HG03045 (cell line): ENCODE data around the gene EHBP1.
"Not testable (repeated sequence)": the region's sequence is repeated elsewhere in the genome, so short reads cannot be mapped to it uniquely, and the experiment has no call there.

Source experiments
- ATAC-seq: cut with Tn5 transposase; IDR thresholded peaks from one replicate; pipeline ENCODE4 v1.9.1; 2021; ENCODE audit warnings: mild to moderate bottlenecking, moderate library complexity; ENCODE audit not compliant: unreplicated experiment

Gene EHBP1

DNA sequence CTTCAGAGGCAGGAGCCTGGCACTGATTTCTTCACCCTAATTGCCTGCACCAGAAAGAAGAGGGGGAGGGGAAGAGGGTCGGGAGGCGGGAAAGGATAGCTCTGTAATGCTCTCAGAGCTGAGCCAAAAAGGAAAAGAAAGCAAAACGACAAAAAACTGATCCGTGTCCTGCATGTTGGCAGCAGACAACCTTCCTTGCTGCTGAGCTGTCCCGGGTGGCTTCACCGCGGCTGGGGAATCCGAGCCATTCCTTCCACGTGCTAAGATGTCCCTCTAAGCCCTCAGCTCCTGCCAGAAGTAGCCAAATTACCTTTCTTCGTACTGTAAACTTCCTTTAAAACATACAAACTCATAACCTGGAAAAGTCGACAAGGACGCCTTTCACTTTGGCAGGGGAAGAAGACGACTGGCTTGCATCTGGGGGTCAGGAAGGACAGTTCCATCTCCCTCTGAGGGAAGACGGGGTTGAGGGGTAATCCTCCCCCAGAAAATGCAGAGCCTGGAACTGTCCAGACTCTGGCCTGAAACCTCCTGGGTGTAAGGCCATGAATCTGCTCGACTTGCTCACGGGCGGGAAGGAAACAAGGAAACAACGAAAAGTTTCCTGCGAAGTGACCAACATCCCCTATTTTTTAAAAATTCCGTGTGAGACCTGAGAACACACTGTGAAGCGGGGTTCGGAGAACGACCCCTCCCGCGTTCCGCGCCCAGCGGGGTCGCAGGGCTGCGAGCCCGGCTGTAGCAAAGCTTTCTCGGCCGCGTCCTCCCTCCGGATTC is 352.8 kb downstream of the EHBP1 start:
- no peak for ATAC-seq

- ATAC-seq = no peak
Observed at GRCh38 chr2:63058921-63059792, 353.6 kb downstream of the EHBP1 start.

GRCh38 chr2:63059793-63060471 is 354.4 kb downstream of the EHBP1 start:
- no peak for ATAC-seq

DNA sequence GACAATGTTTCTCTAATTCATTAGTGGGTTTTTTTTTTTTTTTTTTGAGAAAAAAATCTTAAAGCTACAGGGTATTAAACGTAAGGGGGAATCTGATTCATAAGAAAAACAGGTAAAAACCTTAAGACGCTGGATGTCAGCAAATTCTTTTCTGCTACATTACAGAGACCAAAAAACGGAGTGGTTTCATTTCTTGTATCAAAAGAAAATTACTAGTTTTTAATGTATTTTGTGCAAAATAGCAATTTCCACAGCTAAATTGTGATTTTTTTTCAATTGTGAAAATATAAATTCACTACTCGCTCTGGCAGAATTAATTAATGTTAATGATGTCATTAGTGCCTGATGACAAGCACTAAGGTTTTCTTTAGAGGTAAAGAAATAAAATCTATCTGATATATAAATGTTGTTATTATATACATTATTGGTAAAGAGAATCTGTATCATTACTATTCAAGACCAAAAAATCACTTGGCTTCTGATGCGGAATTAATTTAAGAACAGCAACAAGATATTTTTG is 355.0 kb downstream of the EHBP1 start:
- ATAC-seq = no peak

- no peak for ATAC-seq
Observed at GRCh38 chr2:63064197-63064596, 358.7 kb downstream of the EHBP1 start.

- no peak for ATAC-seq
Observed at GRCh38 chr2:63064661-63065060, 359.1 kb downstream of the EHBP1 start.

DNA sequence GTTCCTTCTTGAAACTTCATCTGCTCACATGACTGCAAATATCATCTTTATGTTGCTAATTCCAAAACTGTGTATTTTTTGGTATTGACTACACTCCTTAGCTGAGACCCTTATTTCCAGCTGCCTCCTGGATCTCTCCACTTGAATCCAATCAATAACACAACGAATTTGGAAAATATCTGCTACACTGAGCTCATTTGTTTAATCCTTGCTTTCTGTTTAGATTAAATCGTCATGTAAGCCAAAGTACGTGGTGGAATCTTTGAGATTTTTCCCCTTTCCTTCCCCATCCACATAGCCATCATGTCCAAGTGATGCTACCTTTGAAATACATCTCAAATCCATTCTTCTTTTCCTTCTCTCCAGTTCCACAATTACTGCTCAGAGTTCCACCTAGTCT is 360.8 kb downstream of the EHBP1 start:
- ATAC-seq = no peak

DNA sequence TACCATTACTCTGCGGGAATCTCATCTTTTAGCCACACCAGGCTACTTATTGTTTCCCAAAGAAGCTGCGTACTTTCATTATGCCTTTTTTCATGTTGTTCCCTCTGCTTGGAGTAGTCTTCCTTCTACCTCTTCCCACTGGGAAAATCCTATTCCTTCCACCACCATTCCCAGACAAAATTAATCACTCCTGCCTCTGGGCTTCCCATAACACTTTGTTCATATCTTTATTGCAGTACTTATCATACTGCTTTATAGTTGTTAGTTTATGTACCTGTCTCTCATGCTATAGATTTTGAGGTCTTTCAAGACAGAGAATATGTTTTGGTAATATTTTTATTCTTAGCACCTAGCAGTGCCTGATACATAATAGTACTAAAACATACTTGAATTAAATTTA is 361.3 kb downstream of the EHBP1 start:
- no peak for ATAC-seq

GRCh38 chr2:63071664-63072063 is 366.2 kb downstream of the EHBP1 start:
- ATAC-seq = no peak

- ATAC-seq = no peak
Observed at GRCh38 chr2:63073994-63074393, 368.5 kb downstream of the EHBP1 start.

GRCh38 chr2:63074399-63074798 is 368.9 kb downstream of the EHBP1 start:
- not testable (repeated sequence) for ATAC-seq

DNA sequence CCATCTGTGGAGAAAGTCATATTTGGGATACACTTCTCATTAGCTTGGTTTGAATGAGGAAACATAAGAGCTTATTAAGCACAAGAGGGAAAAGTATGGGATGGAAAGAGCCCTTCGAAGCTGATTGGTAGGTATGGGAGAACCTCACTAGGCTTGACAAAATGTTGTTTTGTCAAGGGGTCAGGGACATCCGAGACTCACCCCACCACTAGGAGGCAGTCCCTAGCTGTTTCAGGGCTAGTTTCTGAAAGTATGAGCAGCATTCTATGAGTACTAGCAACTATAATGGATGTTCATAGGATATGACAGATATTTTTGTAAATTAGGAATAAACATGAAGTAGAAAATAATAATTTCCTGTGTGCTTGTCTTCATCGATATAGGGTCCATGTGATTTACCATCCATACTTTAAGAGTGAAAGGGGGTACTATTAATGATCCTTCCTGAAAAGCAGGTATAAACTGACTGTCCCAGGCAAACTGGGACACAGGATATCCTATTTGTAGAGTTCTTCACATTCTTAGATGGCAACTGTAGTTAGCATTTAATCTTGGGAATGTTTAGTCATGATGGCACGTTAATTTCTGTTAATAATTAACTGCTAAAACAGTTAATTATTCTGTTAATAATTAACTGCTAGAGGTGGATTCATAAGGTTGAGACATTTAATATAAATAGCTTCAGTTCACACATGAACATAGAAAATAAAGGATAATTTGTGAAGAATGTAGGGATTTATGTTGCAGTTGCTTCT is 373.5 kb downstream of the EHBP1 start:
- no peak for ATAC-seq

- no peak for ATAC-seq
Observed at GRCh38 chr2:63081404-63081803, 375.9 kb downstream of the EHBP1 start.

GRCh38 chr2:63086687-63087086 is 381.2 kb downstream of the EHBP1 start:
- no peak for ATAC-seq

GRCh38 chr2:63092401-63092800 is 386.9 kb downstream of the EHBP1 start:
- ATAC-seq = no peak

- no peak for ATAC-seq
Observed at GRCh38 chr2:63092857-63093256, 387.3 kb downstream of the EHBP1 start.

GRCh38 chr2:63093502-63093901 is 388.0 kb downstream of the EHBP1 start:
- no peak for ATAC-seq
